Measurements from ENCODE around the gene VAV3. TPM values are rescaled to one million over a fixed set of nuclear protein-coding genes. Genes with fewer than 3 reads are reported as not detected.
A peak's percentile ranks its signal among the peaks of the same experiment; 100 is the strongest.

Gene VAV3
- polyA plus RNA-seq, 1 of the 3 experiments (the other 2 are of a cell fraction) = not detected

- no peaks in the 10 kb centered on the region for H3K9me3 ChIP-seq
- no peaks in the 10 kb centered on the region for H3K27me3 ChIP-seq (ENCODE audit: insufficient read depth)
- no peak overlapping the region for H2AFZ ChIP-seq (ENCODE audit: low read depth)
- TF ChIP-seq RAD21 (IDR thresholded peaks at IDR 0.05; ENCODE audit: low read length) (0 out of 2 replicates have a peak, but pooled peaks have one; percentile 6), JUND (IDR thresholded peaks at IDR 0.05) (no peak), MEF2A (IDR thresholded peaks at IDR 0.05; ENCODE audit: borderline replicate concordance, low read depth) (no peak), RXRA (IDR thresholded peaks at IDR 0.05; ENCODE audit: borderline replicate concordance, low read depth) (no peak)
- H3K36me3 ChIP-seq (replicated peaks in 1 of 2; ENCODE audit: control insufficient read depth in 1 of 2, insufficient read depth in 2 of 2, low read length in 1 of 2) = no peaks in the 10 kb centered on the region
- H3K9me2 ChIP-seq = no peaks in the 10 kb centered on the region
- POLR2A ChIA-PET = no interaction called here
- peaks cover 0 to 18% of the 10 kb centered on the region in 2 experiments; a peak in 2 of 4 replicates for H3K4me1 ChIP-seq (ENCODE audit: control insufficient read depth in 1 of 2, insufficient read depth in 2 of 2, low read depth in 1 of 2, low read length in 1 of 2)
- CTCF ChIA-PET = interaction anchor here (1.1 to 3.2 kb wide), 4 partner anchors 101 to 218 kb away, joined by 3 to 10 read pairs (median 6); no protein-coding TSS in a partner anchor
- no peak for DNase-seq
- no peaks in the 10 kb centered on the region for H3K79me2 ChIP-seq (ENCODE audit: insufficient read depth)
- no peak overlapping the region for H3K9ac ChIP-seq
- H3F3A ChIP-seq (replicated peaks; ENCODE audit: insufficient read depth) = no peaks in the 10 kb centered on the region
- no peak overlapping the region for H3K27ac ChIP-seq (ENCODE audit: low read depth in 2 of 2, low read length in 1 of 2)
- WGBS (ENCODE audit: low lambda C conversion rate) = 33% methylated on average over 1 of the region's 5 CpGs
- no peak overlapping the region for H3K4me3 ChIP-seq (ENCODE audit: low read depth in 2 of 2, low read length in 1 of 2)
- no peak overlapping the region for H3K4me2 ChIP-seq
- no peaks in the 10 kb centered on the region for H4K20me1 ChIP-seq (ENCODE audit: insufficient read depth)
Measured at GRCh38 chr1:107532318-107532717, 432.7 kb downstream of the VAV3 start.

- Histone ChIP-seq H3K27ac (ENCODE audit: low read depth in 2 of 2, low read length in 1 of 2) (no peak overlapping the region), H3K27me3 (ENCODE audit: insufficient read depth) (no peaks in the 10 kb centered on the region), H3F3A (replicated peaks; ENCODE audit: insufficient read depth) (no peaks in the 10 kb centered on the region), H3K9me3 (no peaks in the 10 kb centered on the region), H3K36me3 (replicated peaks in 1 of 2; ENCODE audit: control insufficient read depth in 1 of 2, insufficient read depth in 2 of 2, low read length in 1 of 2) (no peaks in the 10 kb centered on the region), H3K4me2 (no peak overlapping the region), H2AFZ (ENCODE audit: low read depth) (no peak overlapping the region), H3K9ac (no peak overlapping the region), H4K20me1 (ENCODE audit: insufficient read depth) (no peaks in the 10 kb centered on the region), H3K79me2 (ENCODE audit: insufficient read depth) (no peaks in the 10 kb centered on the region), H3K4me1 (ENCODE audit: control insufficient read depth in 1 of 2, insufficient read depth in 2 of 2, low read depth in 1 of 2, low read length in 1 of 2) (peaks cover 0 to 18% of the 10 kb centered on the region in 2 experiments; a peak in 2 of 4 replicates), H3K4me3 (ENCODE audit: low read depth in 2 of 2, low read length in 1 of 2) (no peak overlapping the region), H3K9me2 (no peaks in the 10 kb centered on the region)
- POLR2A ChIA-PET = no interaction called here
- CTCF ChIA-PET = interaction anchor here (1.1 to 5.0 kb wide), 10 partner anchors 7 to 304 kb away, joined by 3 to 36 read pairs (median 8); no protein-coding TSS in a partner anchor
- DNase-seq = no peak
- TF ChIP-seq EP300 (IDR thresholded peaks at IDR 0.05; ENCODE audit: borderline replicate concordance in 1 of 2, low read depth in 1 of 2, low read length in 1 of 2) (no peak), RXRA (IDR thresholded peaks at IDR 0.05; ENCODE audit: borderline replicate concordance, low read depth) (no peak), JUND (IDR thresholded peaks at IDR 0.05) (no peak), MEF2A (IDR thresholded peaks at IDR 0.05; ENCODE audit: borderline replicate concordance, low read depth) (no peak), SMC3 (IDR thresholded peaks at IDR 0.05; ENCODE audit: low read depth, low read length) (no peak), FOXJ3 (CRISPR knock-in tag; IDR thresholded peaks at IDR 0.05) (no peak), REST (IDR thresholded peaks at IDR 0.05; ENCODE audit: low read depth, low read length) (no peak), ELF1 (IDR thresholded peaks at IDR 0.05) (no peak), MAX (IDR thresholded peaks at IDR 0.05; ENCODE audit: low read depth) (no peak), MXI1 (IDR thresholded peaks at IDR 0.05; ENCODE audit: low read depth, low read length) (no peak), USF2 (IDR thresholded peaks at IDR 0.05; ENCODE audit: borderline replicate concordance, low read depth, low read length) (no peak), RFX5 (IDR thresholded peaks at IDR 0.05; ENCODE audit: low read length) (no peak), FOXM1 (IDR thresholded peaks at IDR 0.05; ENCODE audit: low read depth) (no peak), TEAD4 (IDR thresholded peaks at IDR 0.05; ENCODE audit: borderline replicate concordance, insufficient read depth) (no peak)
- 58% methylated on average over 12 of the region's 12 CpGs for WGBS (ENCODE audit: low lambda C conversion rate)
Measured at GRCh38 chr1:107531065-107531908, 433.7 kb downstream of the VAV3 start.
